Superior temporal gyrus (tissue), 1 donor: ENCODE data around the gene SYMPK.

ENCODE experiments used
- DNase-seq: peaks from one replicate; pipeline ENCODE4 v3.0.0-alpha.2; 2016; ENCODE audit errors: extremely low spot score

Gene SYMPK

DNA sequence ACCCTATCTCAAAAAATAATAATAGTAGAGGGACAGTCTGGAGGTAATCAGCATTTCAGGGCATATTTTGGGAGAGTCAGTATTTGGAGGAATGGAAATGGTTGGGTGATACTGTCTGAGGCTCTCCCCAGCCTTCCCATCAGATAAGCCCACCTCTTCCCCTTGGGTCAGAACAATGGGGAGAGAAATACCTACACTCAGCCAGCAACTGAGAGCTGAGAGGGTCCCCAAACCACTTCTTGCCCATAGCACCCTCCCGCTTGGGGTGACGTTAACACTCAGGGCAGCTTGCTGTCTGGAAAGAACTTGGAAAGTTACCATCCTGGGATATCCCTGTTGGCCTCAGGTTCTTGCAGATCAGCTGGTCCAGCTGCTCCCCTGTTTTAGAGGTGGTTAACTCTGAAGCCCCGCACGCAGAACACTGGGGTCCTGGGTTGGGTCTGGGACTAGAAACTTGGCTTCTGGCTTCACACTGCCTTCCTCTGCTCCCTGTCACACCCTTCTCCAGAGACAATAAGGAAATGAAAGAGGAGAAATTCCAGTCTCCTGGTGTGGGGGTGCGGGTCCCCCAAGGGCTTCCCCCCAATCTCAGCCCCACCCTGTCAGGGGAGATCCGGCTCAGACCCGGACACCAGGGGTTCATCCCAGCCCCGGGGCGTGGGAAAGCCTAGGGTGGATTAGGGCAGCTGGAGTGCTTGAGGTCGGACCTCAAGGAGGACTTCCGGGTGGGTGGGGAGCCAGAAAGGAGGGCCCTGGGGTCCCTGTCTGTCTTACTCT is 3.6 kb upstream of the SYMPK start:
- no peak for DNase-seq

GRCh38 chr19:45865269-45865948 is 2.5 kb upstream of the SYMPK start:
- no peak for DNase-seq

DNA sequence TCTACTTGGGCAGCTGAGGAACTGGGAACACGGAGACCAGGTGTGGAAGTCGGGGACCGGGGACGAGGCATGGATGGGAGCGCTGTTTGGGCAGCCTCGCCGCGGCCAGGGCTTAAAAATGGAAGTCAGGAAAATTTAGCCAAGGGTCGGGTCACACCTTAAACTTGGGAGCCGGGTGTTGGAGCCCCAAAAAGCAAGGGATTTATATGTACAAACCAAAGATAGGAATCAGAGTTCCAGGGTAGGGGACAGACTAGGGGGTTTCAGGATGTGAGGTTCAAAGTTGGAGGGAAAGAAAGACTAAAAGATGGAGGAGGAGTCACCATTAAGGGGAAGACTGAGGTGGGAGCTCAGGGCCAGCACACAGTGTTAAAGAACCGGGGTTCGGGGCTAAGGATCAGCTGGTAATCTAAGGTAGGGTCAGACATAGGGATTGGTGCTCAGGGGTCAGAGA is 1.7 kb upstream of the SYMPK start:
- no peak for DNase-seq

- no peak for DNase-seq
These were observed 1.1 kb upstream of the SYMPK start, which contains the start of gene FOXA3 for GRCh38 chr19:45863840-45864628. FOXA3 (plus strand) TSS chr19:45864326; CDS start chr19:45864457, 131 bp downstream.

DNA sequence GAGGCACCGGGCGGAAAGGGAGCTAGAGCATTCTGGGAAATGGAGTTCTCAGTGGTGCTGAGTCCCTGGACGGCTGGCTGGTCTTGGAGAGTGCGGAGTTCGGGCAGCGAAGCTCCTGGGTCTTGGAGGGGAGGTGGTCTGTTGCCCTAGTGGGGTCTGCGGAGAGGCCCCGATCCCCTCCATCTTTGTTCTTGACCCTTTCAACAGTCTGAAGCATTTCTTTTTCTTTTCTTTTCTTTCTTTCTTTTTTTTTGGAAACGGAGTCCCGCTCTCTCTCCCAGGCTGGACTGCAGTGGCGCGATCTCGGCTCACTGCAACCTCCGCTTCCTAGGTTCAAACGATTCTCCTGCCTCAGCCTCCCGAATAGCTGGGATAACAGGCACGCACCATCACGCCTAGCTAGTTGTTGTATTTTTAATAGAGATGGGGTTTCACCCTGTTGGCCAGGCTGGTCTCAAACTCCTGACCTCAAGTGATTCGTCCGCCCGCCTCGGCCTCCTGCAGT is 440 bp upstream of the SYMPK start:
- DNase-seq: no peak

DNA sequence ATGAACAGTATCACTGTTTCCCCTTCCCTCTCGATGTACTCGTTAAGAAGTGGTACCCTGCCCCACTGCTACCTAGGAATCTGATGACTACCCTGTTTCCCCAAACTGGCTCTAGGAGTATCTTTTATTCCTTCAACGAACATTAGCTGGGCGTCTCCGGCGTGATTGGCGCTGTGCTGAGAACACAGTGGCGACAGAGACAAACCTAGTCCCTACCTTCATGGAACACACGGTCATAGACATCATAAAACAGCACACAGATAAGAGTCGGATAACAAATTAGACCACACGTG is 730 bp downstream of the SYMPK start:
- no peak for DNase-seq

DNA sequence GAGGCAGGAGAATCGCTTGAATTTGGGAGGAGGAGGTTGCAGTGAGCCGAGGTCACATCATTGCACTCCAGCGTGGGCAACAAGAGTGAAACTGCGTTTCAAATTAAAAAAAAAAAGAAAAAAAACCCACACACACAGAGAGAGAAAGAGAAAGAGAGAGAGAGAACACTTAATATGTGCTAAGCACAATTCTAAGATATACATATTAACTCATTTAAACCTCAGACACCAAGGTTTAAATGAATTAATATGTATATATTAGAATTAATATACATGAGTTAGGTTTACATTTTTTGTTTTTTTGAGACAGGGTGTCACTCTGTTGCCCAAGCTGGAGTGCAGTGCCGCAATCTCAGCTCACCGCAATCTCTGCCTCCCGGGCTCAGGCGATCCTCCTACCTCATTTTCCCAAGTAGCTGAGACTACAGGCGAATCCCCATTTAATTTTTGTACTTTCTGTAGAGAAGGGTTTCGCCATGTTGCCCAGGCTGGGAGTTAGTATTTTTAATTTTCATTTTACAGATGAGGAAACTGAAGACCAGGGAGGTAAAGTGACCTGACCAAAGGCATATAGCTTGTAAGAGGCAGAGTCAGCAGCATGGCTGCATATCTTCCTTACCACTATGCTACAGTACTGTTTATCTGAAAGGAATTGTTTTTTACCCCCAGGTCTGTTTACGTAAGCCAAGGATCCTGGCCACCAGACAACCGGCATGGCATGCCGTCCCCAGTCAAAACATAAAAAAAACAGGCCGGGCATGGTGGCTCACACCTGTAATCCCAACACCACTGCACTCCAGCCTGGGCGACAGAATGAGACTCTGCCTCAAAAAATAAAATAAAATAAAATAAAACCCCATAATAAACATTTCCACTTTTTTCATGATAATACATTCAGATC is 2.3 kb downstream of the SYMPK start:
- DNase-seq: no peak

GRCh38 chr19:45854167-45854778 is 8.7 kb downstream of the SYMPK start:
- no peak for DNase-seq

GRCh38 chr19:45852983-45853382 is 10.0 kb downstream of the SYMPK start:
- DNase-seq: no peak

- DNase-seq: no peak
These were observed 10.7 kb downstream of the SYMPK start for GRCh38 chr19:45852145-45852750.

DNA sequence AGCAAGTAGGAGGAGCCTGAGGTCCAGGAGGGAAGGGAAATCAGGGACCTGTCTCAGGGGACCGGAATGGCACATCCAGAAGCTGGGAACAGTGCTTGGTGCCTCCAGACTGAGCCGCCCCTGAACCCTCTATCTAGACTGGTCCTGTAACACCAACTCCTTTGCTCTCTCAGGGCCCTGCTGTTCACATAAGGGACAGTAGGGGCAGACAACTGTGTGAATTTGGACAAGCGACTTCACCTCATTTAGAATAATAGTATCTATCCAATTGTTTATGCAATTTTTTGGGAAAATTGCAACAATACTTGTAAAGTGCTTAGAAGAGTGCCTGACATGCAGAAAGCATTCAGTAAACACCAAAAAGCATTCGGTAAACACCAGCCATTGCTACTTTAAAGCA is 14.0 kb downstream of the SYMPK start:
- DNase-seq: no peak

DNA sequence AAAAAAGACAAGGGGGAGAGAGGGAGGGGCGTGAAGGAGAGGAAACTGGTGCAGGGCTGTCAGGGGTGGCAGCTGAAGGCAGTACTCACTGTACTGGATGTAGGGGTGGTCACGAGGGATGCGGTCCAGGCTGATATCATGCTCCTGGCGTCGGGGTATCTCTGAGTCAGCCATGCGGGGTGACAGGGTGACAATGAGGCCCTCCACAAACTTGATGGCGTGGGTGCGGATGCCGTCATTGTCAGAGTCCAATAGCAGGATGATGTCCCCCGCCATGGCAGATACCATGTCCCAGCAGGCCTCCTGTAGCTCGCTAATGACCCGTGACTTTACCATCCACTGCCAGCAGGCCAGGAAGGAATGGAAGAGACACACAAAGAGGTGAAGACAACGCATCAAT is 15.3 kb downstream of the SYMPK start:
- DNase-seq: no peak

DNA sequence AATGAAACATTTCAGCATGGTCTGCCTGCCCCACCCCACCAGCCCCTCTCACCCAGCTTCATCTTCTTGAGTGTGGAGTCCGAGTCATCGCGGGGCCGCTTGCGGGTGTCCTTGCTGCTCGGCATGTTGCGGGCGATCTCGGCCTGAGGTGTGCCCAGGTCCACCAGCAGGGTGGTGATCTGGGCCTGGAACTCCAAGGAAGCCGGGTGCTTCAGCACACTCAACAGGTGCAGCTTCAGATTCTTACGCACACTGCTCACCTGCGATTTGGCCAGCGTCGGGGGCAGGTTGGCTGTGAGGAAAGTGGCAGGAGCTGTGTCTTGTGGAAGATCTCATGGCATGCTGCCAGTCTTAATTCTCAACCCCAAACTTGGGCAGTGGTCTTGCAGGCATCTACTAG is 20.7 kb downstream of the SYMPK start:
- DNase-seq: no peak

GRCh38 chr19:45834970-45835369 is 28.0 kb downstream of the SYMPK start:
- no peak for DNase-seq

- DNase-seq: no peak
These were observed 34.0 kb downstream of the SYMPK start for GRCh38 chr19:45828945-45829344.

DNA sequence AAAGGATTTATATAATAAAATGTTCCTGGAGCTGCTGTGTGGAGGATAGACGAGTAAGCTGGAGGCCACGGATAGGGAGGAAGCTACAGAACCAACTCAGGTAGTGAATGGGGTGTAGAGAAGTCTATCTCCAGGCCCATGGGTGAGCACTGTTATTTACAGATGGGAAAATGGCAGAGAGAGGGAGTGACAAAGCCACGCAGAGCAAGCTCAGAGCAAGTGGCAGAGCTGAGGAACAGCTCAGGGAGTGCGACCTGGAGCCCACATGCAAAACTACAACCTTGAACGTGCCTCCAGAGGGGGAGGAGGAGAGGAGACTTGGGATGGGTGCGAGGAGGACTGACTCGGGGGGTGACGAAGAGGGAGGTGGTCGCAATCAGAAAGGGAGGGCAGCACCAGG is 34.4 kb downstream of the SYMPK start:
- DNase-seq: no peak

- no peak for DNase-seq
These were observed 35.4 kb downstream of the SYMPK start for GRCh38 chr19:45827459-45828093.

GRCh38 chr19:45826934-45827333 is 36.0 kb downstream of the SYMPK start:
- DNase-seq: no peak

DNA sequence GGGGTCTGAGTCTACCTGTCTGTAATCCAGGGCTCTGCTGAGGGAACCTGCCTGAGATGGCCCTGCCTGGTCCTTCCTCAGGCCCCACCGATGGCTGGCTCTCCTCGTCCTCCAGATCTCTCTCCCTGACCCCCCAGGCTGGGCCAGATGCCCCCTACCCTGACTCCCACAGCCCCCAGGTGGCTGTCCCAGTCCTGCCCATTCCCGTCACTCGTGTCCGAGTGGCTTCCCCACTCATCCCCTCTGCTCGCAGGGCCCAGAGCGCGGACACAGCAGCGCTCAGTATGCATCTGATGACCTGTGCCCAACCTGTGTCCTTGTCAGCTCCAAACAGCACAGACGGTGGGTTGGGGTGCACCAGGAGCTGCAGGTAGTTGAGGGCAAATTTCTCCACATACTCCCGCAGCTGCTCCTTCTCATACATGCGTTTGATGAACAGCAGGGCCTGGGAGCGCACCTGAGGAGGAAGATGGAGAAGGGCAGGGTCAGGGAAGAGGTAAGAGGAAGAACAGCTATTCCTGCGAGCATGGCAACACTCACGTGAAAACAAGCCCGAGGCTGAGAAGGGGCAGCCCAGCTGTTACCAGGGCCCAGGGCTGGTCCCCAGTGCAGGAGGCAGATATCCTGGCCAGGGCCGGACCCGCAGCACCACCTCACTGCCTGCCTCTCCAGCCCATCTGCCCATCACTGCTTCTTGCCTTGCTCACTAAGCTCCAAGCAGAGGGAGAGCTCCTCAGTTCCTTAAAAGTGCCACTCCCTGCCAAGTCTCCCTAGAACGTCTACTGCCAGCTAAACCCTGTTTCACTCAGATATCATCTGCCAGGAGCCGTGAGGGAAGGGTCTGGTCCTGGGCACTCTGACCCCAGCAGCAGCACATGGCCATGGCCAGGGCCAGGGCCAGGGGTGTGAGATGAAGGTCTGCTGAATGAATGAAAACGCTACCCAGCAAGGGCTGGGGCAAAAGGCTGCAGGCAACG is 36.7 kb downstream of the SYMPK start:
- DNase-seq: no peak
